Ecto neural progenitor cell (in vitro differentiated cells): ENCODE data around the gene EPPIN.

ENCODE experiments used
- DNase-seq: peaks from one replicate; pipeline ENCODE4 v3.0.0-alpha.2; 2018; ENCODE audit warnings: low spot score

Gene EPPIN

DNA sequence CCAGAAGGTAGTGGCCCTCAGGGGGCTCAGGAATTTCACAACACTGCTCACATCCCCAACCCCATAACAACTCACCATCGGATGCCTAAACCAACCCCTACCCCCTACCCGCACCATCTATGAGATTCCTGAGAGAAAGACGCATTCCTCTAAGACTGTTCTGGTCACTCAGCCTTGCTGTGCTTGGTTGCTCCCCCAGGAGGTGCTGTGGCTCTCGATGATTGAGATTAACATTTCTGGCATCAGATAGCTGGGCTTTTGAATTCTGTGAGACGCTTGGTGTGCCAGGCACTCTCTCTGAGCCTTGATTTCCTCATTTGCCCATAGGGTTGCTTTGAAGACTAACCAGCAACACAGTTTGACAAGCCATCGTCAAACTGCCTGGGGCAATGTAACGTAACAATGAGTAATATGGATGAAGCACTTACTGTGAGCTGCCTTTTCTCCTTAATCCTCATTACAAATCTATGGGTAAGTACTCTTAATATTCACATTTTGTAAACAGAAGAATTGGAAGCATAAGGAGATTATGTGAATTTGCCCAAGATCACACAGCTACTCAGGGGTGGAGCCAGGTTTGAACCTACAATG, 8.9 kb downstream of the EPPIN start:
- no peak for DNase-seq

- no peak for DNase-seq
These were observed 19.9 kb downstream of the EPPIN start for GRCh38 chr20:45527294-45527693.

DNA sequence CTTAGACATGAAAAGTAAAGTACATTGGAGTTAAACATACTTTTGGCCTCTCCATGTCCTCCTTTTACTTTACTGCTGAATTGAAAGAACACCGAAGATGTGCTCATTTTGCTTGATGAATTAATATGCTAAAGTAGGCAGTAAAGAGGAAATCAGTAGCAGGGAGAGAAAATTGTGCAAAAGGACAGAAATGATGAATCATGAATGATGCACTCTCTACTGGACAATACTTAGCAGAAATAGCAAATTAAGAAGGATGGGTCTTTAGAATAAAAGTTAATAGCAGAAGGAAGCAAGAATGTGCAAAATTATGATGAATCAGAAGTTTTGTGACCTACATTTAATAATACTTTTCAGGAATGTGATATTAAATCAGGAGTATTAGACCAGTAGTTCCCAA, 23.4 kb downstream of the EPPIN start:
- no peak for DNase-seq

- DNase-seq, result no peak
These were observed 28.9 kb downstream of the EPPIN start for GRCh38 chr20:45518282-45518681.

DNA sequence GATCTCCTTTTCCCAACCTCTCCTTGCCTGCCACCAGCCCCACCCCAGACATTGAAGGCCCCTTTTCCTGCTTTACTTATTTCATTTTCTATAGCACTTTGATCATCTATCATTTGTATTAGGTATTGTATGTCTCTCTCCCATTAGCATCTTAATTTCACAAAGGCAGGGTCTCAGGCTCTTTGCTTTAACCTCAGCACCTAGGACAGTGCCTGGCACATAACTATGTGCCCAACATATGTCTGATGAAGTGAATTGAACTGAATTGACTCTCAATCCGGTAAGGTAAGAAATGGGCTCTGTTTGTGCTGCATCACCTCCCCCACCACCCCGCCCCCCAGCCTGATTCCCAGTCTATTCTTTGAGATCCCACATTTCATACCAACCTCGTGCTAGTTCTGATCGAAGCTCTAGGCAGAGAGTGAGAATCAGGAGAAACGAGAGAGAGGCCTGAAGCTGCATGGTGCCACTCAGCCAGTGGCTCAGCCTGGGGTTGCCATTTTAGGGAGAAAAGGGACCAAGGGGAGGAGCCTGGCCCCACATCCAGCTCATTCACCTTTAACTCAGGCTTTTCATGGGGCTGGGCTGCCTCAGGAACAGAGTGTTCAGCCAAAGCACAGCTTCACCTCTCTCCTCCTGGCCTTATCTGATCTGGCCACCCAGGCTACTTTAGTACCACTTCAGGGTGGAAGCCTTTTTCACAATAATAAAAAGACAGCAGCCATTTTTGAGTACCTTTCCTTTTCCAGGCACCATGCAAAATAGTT, 31.9 kb downstream of the EPPIN start, which contains the start of gene SPINT3:
Gene SPINT3 (minus strand): TSS at position 476 of the 767 bp plus-strand sequence. CDS start 14 bp downstream, at position 462.
- DNase-seq, result no peak

DNA sequence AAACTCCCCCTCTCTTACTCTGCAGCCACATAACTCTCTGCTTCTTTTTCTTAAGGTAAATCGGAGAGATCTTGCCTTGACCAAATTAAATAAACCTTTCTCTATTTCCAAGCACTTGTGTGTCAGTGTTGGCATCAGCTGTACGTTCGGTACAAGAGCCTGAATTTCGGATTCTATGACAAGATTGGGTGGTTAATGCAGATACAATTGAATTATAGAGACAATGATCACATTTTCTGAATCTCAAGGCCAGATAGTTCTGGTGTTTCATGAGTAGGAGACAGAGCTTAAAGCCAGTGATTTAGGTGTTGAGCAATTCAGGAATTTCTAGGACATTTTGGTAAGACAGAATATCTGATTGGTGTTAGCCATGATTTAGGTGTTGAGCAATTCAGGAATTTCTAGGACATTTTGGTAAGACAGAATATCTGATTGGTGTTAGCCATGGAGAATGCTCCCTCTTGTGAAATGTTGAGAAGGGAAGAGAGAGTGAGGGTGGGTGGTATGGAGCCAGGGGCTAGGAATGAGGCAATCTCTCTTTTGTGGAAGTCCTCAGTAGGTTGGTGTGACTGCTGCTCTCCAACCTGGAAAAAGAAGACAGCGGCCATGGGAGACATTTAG, 36.8 kb downstream of the EPPIN start:
- DNase-seq, result no peak

DNA sequence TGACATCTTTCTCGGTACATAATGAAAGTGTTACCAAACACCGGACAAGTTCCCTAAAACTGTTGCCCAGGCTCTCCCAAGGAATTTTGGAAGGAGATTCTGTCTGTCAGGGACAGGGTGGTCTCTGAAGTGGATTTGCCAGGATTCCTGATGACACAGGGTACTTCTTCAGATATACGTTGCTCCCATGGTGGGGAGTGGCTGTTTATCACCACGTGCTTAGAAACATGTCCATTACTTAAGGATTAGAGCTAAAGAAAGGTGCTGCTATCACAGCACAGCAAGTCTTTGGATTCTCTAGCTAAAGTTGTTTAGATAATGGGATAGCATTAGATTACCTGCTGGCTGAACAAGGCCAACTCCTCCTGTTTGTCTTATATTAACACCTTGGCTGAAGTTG, 38.1 kb downstream of the EPPIN start:
- no peak for DNase-seq

DNA sequence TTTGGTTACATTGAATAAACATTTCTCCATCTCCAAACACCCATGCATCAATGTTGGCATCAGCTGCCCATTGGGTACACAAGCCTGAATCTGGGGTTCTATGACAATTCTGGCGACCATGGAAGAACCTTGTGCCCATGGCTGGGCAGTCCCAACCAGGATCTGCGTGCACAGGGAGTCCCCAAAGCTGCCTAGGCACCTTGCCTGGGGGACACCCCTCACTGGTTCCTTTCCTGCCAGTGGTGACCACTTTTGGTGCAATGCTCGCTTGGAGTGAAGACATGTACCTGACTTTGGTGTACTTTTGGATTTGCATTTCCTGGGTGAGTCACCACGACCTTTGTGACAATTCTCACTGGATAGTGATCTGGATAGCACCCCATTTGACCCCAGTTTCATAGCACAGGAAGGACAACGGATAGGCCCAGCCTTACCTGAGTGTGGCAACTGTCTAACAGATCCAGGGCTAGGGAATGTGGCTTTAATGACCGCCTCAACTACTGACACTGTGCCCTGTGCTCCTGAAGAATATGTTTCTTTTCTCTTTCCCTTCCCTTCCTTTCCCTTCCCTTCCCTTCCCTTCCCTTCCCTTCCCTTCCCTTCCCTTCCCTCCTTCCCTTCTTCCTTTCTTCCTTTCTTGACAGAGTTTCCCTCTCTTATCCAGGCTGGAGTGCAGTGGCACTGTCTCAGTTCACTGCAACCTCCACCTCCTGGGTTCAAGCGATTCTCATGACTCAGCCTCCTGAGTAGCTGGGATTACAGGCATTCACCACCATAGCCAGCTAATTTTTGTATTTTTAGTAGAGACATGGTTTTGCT, 38.9 kb downstream of the EPPIN start:
- no peak for DNase-seq

GRCh38 chr20:45507011-45507820, 40.0 kb downstream of the EPPIN start:
- no peak for DNase-seq

- DNase-seq, result no peak
These were observed 40.8 kb downstream of the EPPIN start for GRCh38 chr20:45506398-45506797.

DNA sequence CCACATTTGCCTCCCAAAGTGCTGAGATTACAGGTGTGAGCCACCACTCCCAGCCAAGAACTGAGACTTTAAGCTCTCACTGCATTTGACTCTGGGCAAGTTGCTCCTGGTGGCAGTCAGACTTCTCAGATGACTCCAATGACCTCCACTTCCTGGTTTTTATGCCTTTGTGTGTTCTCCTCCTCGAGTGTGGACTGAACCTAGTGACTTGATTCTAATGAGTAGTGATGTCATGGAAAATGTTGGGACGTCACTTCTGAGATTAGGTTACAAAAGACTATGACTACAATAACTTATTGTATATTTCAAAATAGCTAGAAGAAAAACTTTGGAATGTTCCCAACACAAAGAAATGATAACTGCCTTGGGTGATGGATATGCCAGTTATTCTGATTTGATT, 43.8 kb downstream of the EPPIN start:
- DNase-seq, result no peak

- DNase-seq, result no peak
These were observed 44.6 kb downstream of the EPPIN start for GRCh38 chr20:45502561-45502960.

DNA sequence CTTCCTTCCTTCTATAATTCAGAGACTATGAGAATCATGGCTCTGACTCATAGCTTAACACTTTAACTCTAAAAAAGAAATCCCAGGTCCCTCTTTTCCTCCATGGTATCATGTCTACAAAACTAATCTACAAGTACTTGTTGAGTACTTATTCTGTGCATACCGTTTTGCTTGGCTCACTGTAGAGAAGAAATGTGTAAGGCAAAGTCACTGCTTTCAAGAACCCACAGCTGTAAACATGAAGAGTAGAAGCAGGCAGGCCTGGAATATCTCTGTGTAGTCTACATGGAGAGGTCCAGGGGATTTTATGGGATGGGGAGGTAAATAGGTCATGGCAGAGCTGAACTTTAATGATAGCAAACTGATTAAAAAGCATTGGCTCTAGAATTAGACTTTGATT, 45.6 kb downstream of the EPPIN start:
- no peak for DNase-seq

GRCh38 chr20:45500022-45500421, 47.2 kb downstream of the EPPIN start:
- no peak for DNase-seq

DNA sequence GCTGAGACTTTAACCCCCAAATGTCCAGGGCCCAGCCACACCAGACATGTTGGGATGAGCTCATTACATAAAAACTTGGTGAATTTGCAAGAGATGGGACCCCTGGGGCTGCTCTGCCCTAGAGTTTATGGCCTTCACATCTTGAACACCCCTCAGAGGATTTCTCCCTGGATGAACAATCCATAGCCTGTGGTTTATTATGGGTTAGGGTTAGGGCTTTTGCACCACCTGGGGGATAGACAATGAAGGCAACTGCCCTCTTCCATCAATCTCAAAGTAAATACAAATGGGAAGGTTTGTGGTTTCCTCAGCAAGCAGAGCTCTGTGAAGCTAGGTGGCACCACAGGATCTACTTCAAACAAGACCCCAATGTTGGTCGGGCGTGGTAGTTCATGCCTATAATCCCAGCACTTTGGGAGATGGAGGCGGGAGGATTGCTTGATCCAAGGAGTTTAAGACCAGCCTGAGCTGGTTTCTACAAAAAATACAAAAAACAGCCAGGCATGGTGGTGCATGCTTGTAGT, 49.2 kb downstream of the EPPIN start:
- DNase-seq, result no peak

DNA sequence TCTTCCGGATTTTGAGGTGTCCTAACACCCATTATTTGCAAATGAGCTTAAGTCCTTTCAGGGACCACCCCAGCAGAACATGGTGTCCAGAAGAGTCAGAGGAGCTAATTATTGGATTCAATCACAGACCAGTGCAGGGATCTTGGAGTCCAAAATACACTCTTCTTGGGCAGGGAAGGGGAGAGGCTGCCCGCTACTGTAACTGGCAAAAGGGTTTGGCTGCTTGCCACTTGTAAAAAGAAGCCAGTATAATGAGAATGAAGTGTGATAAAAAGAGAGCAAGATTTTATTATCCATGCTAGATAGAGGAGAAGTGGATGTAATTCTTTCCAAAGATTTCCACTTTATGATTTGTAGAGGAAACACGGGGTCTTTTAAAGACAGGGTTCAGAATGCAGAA, 51.0 kb downstream of the EPPIN start:
- no peak for DNase-seq

DNA sequence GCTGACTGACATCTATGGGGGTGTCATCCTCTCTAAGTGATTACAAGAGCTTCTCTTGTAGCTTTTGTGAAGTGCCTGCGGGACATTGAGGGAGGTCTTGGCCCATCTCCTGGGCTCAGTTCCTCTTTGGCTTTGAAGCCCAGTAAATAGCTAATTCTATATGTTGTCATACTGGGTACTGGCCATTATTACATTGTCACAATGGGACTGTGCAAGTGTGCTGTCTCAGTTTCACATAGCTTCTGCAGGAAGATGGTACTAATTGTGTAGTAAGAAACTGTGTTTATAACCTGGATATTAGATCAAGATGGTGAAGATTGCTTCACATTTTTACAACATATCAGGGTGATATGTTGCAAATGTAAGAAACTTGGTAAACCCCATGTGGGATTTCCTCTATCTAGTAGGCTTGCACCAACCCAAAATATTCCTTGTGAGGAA, 51.7 kb downstream of the EPPIN start:
- DNase-seq, result no peak
